ENCODE measurements around the gene EVX1.

Gene EVX1

DNA sequence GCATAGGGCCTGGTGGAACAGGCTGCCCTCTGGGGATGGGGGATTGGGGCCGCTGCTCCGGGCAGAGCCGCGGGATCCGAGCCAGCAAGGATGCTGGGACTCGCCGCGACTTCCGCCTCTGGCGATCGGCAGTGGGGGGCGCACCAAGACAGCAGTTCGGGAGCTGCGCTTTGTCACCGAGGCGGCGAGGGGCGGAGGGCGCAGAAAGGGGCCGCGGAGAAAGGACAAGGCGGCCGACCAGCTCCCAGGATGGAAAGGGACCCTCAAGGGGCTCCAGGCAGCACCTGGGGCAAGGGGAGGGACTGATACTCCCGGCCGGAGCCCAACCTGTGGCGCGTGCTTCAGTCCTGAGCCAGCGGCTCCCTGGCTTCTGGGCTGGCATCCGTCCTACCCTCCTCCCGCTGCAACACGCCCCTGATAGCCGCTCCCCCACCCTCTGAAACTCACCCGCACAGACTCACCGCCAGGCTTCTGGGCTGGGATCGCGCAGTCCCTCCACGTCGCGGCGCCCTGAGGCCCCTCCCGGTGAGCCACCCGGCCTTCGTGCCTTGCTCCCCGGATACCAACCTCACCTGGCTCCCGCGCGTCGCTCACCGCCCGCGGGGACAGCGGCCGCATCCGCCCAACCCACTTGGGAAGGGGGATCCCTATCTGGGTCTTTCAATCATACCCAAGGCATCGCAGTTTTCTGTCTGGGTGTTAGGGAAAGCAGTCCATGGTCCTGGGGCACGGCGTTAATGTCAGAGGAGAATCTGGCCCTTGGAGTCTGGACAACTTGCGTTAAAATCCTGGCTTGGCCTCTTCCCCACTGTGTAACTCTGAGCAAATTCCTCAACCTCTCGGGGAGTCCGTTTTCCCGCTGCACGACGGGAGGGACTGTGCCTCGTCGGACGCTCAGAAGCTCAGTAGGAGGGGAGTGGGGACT lies 7.0 kb upstream of the EVX1 start:
- peak; percentile 72 for DNase-seq

DNA sequence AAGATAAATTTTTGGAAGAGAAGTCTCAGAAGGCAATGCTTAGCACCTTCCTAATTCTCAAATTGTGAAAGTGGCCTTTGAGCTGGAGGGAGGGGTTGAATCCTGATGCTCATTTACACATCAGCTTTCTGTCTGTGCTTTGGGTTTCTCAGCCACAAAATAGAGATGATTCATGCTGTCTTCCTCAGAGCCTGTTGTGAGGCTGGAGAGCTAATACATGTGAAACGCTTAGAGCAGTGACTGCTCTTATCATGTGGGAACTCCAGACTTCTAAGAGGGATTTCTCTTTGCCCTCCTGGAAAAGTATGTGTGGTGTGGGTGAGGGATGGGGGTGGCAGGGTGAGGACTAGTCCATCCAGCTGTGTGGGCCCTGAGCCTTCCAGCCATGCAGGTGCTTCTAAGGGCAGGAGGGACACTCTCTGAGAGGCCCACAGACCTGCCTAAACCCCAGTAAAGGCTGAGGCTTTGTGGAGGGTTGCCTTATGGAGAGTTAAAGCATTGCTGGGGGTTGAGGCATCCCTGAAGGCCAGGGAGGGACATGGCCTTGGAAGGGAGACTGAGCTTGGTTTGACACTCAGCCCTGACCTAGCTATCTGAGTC lies 4.8 kb upstream of the EVX1 start:
- DNase-seq: no peak

DNA sequence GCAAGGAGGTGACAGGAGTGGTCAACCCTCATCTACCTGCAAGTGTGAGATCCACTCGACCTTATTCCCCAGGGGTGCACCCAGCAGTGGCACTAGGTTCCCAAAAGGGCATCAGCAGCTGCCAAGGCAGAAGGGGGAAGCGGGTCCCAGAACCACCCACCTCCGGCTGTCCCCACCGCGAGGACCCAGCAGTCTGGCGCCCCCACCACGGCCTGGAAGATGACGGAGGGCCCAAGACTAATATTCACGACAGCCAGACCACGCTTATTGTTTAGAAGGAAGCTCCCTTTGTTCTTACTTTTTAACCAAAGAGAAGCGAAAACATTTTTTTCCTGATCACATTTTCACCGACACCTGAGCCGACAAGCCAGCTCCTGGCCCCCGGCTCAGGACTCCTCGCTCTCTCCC lies 3.6 kb upstream of the EVX1 start:
- no peak for DNase-seq

DNA sequence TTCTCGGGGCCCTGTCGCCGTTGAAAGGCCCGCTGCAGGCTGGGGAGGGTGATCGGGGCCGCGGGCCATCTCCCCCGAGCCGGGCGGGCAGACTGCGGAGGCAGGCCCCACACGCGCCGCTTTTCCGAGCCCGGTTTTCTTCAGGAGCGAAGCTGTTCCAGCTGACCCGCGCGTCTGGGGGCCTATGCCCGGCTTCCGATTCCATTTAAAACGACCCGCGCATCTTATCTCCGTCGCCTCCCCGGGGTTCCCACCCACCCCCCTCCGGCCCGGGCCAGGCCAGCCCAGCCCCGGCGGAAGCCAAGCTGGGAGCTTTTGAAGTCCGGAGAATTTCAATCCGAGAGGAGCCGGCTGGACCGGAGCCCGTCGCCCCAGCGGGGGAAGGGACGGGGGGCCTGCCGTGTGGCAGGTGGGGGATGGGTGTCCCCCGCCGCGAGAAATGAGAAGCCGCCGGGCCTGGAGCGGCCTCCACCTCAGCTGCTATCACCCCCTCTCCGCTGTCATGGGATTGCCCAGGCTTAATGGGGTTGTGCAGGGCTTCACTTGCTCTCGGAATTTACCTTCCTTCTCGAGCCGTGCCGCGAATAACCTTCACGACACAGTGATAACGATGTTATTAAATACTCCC lies 3.1 kb upstream of the EVX1 start:
- DNase-seq: no peak

DNA sequence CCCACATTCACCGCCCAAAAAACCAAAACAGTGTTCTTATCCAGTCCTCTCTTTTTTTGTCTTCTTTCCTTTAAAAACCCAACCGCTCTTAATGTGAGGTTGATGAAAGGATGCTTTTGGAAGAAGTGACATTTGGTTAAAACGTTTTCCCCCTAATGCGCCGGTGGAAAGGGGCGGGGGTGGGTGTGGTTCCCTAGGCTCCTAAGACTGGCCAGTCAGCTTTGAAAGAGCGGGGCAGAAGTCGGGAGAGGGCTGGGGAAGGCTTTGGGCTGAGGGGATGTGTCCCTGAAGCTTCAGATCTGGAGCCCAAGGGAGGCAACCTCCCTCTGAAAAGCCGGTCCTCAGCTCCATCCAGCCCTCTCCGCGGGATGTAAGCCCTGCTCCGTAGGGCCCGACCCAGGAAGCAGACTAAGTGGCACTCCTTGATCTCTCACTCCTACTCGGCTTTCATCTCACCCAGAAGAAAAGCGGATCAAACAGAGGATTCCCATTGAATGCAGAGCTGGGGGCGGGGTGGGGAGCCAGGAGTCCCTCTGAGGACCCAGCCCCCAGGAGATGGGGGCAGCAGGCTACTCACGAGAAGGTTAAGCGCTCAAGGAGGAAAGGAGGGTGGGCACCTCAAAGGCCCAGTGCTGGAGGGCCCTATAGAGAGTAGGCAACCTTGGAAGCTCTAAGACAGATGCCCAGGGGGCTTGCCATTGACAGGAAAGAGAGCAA lies 2.4 kb upstream of the EVX1 start:
- DNase-seq: no peak

DNA sequence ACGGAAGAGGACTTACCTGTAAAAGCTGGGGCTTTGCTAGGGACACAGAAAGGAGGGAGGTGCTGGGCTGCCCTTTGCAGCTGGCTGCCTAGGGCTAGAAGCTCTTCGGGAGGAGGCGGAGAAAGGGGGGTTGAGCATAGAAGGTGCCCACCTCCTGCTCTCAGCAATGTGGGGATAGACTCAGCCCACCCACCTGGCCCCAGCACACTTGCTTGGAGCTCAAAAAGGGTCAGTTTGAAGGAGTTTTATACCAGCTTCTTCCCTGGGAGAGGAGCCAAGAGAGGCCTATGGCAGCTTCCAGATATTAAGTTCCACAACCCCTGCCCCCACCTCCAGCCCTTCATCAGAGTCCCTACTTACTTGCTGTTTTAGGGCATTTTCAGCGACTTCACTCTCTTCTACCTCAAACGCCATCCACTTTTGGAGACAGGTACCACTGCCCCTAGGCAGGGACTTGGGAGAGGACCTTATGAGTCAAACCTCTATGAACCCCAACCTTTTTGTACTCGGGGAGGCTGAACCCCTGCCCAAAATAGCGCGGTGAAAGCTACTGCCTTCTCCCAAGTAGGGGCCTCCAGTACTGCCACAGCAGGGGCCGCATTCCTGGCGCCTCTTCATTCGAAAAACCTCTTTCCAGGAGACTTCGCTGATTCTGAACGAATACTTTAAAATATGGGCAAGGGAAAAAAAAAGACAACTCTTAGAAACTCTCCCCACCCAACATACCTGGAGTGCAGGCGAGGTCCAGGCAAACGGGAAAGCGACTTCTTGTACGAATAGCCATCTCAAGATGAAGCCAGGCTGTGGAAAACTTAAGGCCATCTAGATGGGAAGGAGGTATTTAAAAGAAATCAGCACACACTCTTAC lies 1.2 kb upstream of the EVX1 start:
- DNase-seq: no peak

DNA sequence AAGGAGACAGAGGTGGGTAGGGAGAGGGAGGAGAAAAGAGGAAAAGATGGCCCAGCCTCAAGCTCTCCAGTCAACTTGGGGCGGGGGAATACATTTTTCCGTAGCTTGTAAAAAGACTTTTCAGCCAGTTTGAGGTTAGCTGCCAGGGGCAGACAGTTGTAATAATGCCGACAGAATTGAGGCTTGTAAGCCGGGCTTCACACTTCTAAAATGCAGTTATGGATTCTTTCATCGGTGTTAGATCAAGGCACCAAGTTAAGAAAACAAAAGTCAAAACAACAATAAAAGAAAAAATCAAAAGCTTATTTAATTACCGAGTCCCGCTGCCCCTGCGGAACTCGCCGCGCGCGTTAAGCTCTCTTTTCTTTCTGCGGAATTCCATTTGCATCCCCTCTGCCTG lies 448 bp upstream of the EVX1 start:
- DNase-seq: no peak

DNA sequence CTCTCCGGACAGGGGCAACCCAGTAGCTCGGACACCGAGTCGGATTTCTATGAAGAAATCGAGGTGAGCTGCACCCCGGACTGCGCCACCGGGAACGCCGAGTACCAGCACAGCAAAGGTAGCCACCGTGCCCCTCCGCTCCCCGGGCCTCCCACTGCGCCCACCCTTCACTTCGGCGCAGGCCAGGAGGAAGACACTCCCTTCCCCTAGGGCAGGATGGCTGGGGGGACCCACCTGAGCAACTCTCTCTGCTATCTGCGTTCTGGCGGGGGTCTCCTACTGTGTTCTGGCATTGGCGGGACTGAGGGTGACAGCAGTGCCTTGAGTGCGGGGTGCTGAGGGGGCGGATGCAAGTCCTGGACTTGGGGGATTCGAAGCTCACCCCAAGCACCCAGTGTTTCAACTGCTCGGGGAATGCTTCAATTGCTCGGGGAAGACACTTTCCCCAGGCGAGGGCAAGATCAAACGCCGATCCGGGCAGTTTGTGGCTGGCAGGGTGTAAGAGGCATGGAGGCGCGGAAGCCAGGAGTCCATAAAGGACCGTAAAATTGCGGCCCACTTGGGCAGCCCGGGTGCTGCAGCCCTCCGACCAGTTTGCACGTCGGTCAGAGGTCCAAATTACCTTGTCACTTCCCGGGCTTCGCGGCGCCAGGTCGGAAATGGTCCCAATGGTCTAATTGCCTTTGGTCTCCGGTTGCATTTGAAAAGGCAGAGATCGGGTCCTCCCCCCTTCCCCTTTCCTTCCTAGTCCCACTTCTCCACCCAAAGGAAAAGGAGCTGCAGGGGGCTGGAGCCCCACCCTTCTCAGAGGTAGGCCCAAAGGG lies 950 bp downstream of the EVX1 start:
- DNase-seq: no peak

DNA sequence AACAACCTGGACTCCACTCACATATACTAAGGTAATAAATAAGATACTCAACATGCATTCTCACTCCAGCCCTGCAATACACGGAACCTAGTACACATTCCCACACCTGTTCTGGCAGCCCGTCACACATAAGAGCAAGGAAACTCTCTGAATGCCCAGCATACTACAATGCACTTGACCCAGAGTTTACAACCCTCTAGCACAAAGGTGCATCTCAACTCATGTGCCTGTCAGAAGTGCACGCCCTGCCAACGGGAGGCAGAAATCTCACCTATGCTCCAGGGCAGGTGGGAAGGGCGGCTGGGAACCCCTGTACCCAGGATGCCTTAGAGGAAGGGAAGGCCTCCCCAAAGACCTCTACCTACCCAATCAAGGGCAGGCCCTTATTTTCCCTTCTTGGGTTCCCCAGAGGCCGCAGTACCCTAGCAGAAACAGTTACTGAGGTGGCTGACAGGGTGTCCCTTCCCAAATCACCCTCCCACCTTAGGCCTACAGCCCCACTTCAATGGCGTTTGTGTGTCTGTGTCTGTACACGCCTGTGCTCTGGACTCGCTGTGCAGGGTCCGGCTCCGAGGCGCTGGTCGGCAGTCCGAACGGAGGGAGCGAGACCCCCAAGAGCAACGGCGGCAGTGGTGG lies 2.0 kb downstream of the EVX1 start:
- no peak for DNase-seq

DNA sequence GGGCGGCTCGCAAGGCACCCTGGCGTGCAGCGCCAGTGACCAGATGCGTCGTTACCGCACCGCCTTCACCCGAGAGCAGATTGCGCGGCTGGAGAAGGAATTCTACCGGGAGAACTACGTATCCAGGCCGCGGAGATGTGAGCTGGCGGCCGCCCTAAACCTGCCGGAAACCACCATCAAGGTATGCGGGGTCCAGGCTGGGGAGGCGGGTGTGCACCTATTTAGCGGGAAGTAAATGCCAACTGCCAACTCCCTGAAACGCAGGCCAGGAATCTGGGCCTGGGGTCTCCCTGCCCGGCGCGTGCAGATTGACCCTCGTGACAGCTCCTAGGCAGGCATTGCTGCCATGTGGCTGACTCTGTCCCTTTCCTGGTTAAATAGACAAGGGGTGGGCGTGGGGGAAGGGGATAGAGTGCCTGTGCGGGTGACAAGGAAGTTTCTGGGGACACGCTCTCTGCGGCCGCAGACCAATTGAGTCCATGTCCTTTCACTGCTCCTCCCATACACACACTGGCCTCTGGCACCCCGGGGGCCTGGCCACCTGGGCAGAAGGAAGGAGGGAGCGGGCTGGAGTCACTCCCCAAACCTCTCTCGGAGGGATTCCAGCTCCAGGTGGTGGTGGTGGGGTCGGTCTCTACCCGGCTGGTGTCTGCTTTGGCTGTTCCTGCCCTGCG lies 2.7 kb downstream of the EVX1 start:
- DNase-seq: no peak

DNA sequence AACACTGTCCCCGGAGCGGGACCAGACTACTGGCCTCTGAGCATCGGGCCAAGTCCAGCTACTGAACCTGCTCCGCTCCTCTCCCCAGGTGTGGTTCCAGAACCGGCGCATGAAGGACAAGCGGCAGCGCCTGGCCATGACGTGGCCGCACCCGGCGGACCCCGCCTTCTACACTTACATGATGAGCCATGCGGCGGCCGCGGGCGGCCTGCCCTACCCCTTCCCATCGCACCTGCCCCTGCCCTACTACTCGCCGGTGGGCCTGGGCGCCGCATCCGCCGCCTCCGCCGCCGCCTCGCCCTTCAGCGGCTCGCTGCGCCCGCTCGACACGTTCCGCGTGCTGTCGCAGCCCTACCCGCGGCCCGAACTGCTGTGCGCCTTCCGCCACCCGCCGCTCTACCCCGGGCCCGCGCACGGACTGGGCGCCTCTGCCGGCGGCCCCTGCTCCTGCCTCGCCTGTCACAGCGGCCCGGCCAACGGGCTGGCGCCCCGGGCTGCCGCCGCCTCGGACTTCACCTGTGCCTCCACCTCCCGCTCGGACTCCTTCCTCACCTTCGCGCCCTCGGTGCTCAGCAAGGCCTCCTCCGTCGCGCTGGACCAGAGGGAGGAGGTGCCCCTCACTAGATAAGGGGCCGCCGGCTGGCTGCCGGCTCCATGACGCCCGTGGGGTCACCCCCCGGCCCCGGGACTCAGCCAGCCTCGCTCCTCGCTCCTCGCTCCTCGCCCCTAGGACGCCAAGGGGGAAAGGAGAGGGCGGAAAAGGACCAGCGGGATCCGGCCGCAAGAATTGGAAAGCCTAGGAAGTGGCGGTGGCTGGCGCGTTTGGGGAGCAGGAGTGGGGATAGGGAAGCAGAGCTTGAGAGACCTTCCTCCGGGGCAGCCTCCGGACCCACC lies 3.4 kb downstream of the EVX1 start:
- no peak for DNase-seq

DNA sequence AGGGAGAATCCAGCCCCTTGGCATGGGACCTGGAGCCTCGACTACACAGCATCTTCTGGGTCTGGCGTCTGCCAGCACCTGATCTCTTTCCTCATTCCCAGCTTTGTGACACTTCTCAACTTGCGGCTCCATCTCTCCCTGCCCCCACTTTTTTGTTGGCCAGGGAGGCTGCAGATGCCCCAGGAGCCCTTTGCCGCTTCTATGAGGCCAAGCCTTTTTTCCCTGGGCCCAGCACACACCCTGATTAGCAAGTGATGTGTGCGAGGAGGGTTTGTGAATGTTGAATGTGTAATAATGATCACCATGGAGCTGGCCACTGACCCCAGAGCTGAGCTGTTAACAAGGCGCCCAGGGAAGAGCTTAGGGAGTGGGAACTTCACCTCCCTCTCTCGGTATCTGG lies 4.4 kb downstream of the EVX1 start:
- DNase-seq: no peak

DNA sequence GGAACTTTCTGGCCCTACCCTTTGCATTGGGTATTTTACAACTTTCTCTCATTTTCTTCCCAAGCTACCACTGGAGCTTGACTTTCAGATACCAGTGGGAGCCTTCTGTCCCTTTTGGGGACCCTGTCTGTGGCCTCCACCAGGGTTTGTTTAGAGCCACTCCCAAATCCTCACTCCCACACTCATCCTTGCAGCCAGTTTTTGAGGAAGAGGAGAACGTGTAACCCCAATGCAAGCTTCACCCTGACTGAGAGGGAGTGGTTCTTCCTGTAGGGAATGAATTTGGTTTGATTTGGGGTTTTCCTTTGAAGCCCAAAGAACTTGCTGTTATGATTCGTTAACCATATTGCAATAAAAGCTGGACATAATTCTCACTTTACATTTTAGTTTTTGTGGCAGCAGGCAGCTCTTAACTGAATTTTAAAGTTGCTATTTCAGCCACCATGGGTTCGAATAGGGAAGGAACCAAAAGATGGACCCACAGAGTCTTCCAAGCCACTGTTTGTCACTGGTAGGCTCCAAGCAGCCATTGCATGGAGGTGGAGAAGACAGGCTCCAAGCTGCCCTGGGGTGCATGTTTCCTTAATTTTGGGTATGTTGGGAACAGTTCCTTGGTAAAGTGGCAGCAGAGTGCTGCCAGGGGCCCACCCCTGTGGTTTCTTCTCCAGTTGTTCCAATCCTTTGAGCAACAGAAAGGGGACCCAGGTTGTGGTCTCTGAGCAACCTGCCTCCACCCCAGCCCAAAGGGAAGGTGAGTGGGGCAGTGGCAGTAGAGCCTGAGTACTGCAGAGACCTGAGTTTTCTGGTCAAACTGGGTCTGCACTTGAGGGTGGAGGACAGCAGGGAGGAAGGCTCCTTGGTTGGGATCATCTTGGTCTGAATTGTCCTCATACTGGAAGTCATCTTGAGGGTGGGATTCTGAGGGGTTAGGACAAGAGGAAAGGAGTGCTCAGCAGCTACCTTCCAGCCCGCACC lies 5.1 kb downstream of the EVX1 start:
- DNase-seq: no peak

DNA sequence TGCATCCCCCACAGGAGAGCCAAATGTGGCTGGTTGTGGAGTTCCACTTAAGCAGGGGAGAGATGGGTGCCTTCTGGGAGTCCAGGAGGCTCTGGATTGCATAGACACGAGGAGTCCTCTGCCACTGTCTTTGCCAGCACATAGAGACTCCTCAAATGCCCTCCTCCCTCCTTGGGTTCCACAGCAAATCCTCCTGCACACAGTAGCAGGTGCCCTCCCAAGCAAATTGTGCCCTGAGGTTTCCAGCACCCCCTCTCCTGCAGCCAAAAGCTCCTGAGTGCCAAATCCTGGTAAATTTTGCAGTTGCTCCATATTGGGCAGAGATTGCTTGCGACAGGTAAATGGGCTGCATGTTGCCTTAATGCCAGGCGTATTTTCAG lies 5.8 kb downstream of the EVX1 start:
- DNase-seq: no peak

DNA sequence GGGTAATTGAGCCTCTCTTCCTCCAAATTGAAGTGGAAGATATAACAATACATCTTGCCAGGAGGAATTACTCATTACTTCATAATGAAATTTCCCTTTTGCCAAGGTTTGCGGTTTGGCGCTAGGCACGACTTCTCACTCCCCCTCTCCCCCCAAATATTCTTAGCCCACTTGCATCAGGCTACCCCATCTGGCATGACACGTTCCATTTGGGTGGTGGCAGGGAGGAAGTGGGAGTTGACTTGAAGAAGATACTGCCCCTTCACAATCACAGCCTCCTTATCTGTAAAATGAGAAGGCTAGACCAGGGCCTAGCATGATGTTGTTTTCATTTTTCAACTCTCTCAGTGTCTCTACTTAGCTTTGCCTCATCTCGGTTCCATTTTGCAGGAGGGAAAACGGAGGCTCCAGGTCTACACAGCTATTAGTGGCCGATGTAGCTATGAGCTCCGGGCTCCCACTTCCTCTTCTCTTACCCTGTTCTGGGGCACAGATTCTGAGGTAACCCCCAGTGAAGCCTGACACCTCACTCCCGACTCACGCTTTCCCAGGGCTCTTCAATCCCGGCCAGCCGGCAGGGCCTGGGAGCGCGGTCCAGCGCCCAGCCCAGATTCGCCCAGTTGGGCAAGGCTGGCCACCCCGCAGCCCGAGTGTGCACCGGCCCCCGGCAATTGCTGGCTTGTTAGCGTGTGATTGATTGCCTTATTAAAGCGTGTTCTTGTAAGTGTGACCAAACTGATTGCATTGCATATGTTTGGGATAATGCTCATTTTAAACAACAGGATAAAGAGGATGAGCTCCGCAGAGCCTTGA lies 6.5 kb downstream of the EVX1 start:
- DNase-seq: no peak

DNA sequence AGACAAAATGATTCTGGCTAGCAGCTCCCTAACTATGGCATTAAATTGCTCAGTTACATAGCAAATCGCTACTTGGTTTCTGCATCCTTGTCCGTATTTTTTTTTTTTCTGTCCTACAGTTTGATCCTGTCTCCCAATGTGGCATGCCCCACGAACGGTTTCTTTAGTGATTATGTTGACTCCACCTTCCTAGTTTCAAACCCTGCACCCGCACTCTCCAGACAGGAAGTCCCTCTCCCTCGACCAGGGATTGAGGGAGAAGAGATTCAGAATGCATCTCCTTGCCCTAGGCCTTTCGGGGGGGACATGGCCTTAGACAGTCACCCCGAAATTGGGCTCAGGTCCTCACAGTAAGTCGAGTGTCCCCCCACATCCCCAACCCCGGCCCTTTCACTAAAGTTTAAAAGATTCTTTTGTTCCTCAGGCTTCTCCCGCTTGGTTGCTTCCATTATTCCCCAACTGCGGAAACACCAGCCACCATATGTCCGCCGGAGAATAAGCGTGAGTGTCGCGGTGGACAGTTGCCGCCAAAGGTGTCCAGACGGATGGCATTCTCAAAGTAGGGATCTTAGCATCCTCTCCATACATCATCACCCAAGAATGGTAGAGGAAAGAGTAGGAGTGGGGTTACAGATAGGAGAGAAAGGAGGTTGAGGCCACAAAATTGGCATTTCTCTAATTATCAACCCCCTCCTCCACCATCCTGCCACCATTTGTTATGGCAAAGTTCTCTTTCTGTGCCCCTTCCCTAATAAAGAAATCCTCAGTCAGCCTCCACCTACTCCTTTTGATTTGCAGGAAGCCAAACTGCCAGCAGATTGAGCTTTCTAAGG lies 7.3 kb downstream of the EVX1 start:
- DNase-seq: no peak

All from 8988T (cell line).